ENCODE measurements around the gene SHMT1.
"Not testable (repeated sequence)": the region's sequence is repeated elsewhere in the genome, so short reads cannot be mapped to it uniquely, and the experiment has no call there.

Gene SHMT1

DNA sequence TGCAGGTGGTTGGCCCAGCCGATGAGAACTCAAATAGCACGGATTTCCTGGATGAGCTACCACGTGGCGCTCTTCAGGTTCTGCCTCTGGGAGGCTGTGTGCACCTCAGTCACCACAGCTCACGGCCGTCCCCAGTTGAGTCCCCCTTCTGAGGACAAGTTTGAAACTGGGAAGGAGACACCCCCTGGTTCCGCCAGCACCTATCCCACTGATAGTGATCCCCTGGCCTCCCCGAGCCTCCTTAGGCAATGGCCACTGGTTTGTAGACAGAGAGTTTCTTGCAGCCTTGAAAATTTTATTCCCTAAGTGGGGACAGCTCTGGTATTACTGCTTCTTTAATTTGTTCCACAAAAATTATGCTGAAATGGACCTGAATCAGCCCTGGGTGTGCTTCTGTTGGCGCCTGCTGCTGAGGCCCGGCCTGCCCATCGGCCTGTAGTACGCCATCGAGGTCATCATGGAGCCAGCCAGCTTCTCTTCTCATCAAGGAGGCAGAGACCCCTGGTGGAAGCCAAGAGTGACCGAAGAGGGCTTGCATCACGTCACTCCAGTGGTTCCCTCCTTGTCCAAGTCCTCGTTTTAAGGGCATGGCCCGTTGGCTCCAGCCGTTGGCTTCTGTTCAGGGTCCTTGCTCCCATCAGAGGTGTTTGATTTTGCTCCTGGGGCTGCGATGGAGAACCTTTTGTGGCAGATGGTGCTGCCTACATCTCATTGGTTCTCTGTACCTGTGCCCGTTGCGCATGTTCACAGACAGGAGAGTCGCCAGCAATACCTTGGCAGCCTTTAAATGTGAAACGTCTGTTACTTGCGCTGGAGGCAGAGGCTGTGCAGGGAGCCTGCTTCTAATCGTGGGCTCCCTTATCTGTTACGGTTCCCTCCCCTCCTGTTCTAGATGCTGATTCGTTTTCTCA lies 39.0 kb downstream of the SHMT1 start:
- DNase-seq: no peak

GRCh38 chr17:18323507-18324139 lies 39.7 kb downstream of the SHMT1 start:
- no peak for DNase-seq

- no peak for DNase-seq
Measured at GRCh38 chr17:18323007-18323406, 40.3 kb downstream of the SHMT1 start.

DNA sequence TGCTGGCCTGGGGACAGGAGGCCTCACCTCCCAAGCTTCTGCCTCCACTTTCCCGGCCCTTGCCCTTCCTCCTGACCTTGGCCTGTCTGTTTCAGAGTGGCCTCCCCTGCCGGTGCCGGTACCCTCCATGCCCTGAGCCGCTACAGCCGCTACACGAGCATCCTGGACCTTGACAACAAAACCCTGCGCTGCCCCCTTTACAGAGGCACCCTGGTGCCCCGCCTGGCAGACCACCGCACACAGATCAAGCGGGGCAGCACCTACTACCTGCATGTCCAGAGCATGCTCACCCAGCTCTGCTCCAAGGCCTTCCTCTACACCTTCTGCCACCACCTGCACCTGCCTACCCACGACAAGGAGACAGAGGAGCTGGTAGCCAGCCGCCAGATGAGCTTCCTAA lies 40.8 kb downstream of the SHMT1 start:
- DNase-seq: no peak

DNA sequence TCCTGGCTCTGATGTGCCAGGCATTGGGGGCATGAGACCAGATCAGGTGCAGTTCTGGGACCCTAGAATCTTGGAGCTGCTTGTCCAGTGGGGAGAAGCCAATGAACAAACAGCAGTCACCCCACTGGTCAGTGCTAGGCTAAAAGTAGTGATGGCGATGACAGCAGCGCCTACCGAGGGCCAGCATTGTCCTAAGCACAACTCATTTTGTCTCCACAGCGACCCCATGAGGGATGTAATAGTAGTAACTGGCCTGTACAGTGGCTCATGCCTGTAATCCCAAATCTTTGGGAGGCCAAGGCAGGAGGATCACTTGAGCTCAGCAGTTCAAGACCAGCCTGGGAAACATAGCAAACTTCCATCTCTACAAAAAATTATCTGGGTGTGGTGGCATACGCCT lies 42.0 kb downstream of the SHMT1 start:
- no peak for DNase-seq

DNA sequence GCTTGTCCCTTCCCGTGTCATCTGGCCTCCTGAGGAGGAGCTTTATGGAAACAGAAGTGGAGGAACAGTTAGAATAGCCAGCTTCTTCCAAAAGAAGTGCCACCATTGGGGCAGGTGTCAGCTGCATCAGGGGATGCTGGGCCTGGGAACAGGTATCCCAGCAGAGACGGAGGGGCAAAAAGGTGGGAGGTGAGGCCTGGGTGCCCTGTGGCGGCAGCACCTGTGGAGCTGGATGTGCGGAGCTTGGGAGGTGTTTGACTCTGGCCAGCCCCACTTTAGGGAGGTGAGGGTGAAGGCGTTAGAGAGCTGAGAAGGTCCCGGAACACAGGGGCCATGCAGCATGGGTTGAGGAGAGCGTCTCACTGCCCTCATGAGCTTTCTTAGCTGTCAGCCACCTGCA lies 43.0 kb downstream of the SHMT1 start:
- no peak for DNase-seq

GRCh38 chr17:18319604-18320256 lies 43.6 kb downstream of the SHMT1 start:
- peak; percentile 56 for DNase-seq

GRCh38 chr17:18318771-18319450 lies 44.4 kb downstream of the SHMT1 start:
- no peak for DNase-seq

GRCh38 chr17:18318117-18318516 lies 45.2 kb downstream of the SHMT1 start:
- DNase-seq: no peak

GRCh38 chr17:18315961-18316360 lies 47.4 kb downstream of the SHMT1 start:
- no peak for DNase-seq

DNA sequence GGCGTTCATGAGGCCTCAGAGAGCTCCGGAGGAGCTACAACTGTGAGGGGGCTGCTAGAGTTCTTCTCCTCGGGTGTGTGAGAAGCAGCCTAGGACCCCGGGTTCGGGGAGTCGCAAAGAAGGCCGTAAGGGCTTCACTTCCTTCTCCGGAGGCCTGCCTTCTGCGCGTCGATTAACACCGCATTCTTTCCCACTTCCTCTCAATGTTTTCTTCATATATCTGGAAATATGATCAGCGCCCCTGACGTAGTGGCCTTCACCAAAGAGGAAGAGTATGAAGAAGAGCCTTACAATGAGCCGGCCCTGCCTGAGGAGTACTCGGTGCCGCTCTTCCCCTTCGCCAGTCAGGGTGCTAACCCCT lies 47.8 kb downstream of the SHMT1 start:
- no peak for DNase-seq

DNA sequence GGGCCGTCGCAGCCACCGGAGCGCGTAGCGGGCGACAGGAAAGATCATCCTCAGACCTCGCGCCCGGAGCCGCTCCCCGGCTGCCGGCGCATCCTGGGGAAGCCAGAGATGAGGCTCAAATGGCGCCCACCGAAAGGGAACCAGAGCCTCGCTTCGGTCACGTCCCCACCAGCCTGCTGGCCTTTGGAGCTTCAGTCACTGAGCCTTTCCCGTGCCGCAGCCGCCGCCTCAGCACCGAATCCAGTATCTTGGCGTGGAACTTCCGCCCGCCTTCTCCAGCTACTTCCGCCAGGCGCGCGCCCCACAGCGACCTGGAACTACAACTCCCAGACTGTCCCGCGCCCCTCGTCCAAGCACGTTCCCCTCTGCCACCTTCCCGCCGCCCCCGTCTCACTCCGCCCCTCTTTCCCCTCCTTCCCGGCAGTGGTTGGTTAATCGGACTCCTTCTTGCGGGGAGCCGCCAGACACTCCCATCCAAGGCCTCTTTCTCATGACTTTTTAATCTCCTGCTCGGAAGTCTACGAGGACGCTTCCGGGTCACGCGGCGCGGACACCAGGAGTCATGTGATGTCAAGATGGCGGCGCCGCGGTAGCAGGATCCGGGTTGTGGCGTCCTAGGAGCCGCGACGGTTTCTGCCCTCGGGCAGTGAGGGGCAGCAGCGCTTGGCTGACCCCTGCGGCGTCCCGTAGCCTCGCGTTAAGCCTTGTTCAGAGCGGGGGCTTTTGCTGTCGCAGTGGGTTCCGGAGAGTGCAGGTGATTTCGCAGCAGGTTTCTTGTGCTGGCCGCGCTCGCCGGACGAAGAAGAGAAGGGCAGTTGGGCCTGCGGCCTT lies 48.4 kb downstream of the SHMT1 start, which contains the start of the genes SMCR8 and TOP3A:
Gene SMCR8, plus strand, starts transcription at position 563 of the 831 bp plus-strand sequence. CDS start 497 bp downstream, outside the sequence.
Gene TOP3A, minus strand, starts transcription at position 264 of the 831 bp plus-strand sequence. Its CDS starts 216 bp downstream, at position 48.
- DNase-seq: peak; percentile 100

- DNase-seq: no peak
Measured at GRCh38 chr17:18314059-18314730, 49.2 kb downstream of the SHMT1 start.

DNA sequence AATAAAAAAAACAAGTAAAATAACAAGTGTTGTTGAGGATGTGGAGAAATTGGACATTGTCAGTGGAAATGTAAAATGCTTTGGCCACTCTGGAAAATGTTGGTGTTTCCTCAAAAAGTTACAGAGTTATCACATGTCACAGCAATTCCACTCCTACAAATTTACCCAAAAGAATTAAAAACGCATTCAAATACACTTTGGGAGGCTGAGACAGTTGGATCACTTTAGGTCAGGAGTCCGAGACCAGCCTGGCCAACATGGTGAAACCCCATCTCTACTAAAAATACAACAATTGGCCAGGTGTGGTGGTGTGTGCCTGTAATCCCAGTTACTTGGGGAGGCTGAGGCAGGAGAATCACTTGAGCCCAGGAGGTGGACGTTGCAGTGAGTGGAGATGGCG lies 54.1 kb downstream of the SHMT1 start:
- no peak for DNase-seq

DNA sequence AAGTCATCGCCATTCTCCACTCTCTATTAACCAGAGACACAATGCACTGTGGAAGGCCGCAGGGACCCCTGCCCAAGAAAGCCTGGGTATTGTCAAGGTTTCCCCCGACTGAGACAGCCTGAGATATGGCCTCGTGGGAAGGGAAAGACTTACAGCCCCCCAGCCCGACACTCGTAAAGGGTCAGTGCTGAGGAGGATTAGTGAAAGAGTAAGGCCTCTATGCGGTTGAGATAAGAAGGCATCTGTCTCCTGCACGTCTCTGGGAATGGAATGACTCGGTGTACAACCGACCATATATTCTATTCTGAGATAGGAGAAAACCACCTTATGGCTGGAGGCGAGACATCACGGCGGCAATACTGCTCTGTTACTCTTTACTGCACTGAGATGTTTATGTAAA lies 60.1 kb downstream of the SHMT1 start:
- not testable (repeated sequence) for DNase-seq

GRCh38 chr17:18300725-18301480 lies 62.4 kb downstream of the SHMT1 start:
- no peak for DNase-seq

DNA sequence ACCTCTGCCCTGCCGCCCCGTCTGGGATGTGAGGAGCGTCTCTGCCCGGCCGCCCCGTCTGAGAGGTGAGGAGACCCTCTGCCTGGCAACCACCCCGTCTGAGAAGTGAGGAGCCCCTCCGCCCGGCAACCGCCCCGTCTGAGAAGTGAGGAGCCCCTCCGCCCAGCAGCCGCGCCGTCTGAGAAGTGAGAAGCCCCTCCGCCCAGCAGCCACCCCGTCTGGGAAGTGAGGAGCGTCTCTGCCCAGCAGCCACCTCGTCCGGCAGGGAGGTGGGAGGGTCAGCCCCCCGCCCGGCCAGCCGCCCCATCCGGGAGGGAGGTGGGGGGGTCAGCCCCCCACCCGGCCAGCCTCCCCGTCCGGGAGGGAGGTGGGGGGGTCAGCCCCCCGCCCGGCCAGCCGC lies 65.3 kb downstream of the SHMT1 start:
- not testable (repeated sequence) for DNase-seq

DNA sequence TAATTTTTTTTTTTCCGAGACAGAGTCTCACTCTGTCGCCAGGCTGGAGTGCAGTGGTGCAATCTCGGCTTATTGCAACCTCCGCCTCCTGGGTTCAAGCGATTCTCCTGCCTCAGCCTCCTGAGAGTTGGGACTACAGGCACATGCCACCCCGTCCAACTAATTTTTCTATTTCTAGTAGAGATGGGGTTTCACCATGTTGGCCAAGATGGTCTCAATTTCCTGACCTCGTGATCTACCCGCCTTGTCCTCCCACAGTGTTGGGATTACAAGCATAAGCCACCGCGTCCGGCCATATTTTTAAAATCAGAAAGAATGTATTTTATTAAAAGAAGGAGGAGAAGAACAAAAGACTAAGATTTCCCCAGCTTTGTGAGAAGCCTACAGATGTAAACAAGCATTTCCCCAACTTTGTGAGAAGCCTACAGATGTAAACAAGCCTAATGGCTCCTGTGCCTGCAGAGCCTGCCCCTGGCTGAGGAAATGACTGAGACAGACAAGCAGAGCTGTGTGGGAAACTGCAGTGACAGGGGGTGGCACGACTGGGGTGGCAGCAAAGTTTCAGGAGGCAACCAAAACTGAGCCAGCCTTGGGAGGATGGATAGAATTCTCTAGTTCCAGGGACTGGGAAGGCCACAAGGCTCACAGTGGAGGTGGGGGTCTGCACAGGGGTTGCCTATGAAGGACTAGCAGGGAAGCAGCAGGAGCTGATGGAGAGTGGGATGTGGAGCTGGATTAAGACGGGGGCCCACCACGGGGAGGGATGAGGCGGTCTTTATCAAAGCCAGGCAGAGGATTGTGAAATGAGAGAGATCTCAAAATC lies 71.4 kb downstream of the SHMT1 start:
- DNase-seq: no peak

- DNase-seq: no peak
Measured at GRCh38 chr17:18285296-18285695, 78.1 kb downstream of the SHMT1 start.

DNA sequence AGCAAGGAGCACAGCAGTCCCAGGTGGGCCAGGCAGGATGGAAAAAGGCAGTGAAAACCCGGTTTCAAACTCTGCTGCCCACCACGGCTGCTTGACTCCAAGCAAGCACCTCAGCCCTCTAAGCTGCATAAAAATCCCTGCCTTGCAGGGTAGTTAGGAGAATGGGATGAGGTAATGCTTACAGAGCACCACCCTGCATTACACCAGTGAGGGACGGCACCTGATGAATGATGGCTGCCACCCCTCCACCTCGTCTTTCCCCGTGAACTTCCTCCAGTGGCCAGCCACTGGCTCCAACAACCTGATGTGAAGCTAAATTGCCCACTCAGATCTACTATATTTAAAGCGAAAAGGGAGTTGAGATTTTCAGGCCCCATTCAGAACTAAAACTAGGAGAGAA lies 81.6 kb downstream of the SHMT1 start:
- DNase-seq: no peak

Measured in right hindlimb (tissue), 1 donor.